Measurements from ENCODE around the gene FXYD4.

The FXYD4 gene

DNA sequence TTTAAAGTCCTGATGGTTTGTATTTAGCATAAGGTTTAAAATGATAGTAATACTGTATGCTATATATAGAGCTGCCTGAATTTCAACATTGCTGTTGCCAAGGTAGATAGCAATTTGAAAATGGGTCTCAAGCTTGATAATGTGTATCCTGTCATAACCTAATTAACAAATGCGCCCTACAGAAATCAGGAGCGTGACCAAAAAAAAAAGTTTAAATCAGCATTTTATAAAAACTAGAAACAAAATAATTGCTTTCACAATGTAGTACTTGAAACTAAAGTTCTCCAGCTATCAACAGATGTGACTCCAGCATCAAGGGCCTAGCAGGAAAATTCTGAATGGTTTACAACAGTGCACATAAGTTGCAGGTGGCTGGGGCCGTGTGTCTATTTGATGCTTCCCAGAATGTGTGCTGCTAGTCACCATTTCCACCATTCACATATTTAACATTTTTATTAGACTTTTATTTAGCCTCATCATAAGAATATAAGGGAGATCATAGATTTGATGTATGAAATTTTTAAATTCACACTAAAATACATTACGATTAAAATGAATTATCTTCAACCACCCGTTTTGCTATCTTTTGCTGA, 14.1 kb downstream of the FXYD4 start:
- no peak overlapping the region for H3K4me3 ChIP-seq (replicated peaks; ENCODE audit: low read depth, low read length)
- H3K27me3 ChIP-seq (replicated peaks; ENCODE audit: control insufficient read depth, insufficient read depth, low read length), result no peaks in the 10 kb centered on the region
- DNase-seq (ENCODE audit: extremely low read depth, insufficient read length), result no peak
- TF ChIP-seq CTCF (IDR thresholded peaks at IDR 0.05; ENCODE audit: insufficient read depth, low read length, poor library complexity, severe bottlenecking), result no peak
- peaks cover 26% of the 10 kb centered on the region for H3K36me3 ChIP-seq (ENCODE audit: control insufficient read depth, insufficient read depth, low read length)

DNA sequence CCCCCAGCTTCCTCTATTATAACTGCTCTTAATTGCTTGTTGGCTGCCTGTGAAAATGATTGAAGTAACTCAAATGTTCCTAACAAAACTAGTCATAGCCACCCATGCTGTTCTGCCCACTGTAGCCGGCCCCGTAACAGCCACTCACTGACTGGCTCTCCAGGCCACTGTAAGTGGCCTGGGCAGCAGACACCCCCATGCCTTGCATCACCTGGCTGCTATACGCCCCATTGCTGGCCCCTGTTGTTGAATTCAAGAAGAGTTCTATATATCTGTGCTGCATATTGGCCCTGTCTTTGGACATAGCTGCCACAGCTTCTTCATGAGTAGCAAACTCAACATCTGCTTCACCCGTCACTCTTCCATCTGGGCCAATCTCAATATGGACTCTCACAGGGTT, 15.1 kb downstream of the FXYD4 start:
- no peak for TF ChIP-seq CTCF (IDR thresholded peaks at IDR 0.05; ENCODE audit: insufficient read depth, low read length, poor library complexity, severe bottlenecking)
- H3K27me3 ChIP-seq (replicated peaks; ENCODE audit: control insufficient read depth, insufficient read depth, low read length), result no peaks in the 10 kb centered on the region
- DNase-seq (ENCODE audit: extremely low read depth, insufficient read length), result no peak
- H3K36me3 ChIP-seq (ENCODE audit: control insufficient read depth, insufficient read depth, low read length), result peaks cover 29% of the 10 kb centered on the region
- no peak overlapping the region for H3K4me3 ChIP-seq (replicated peaks; ENCODE audit: low read depth, low read length)

- H3K36me3 ChIP-seq (ENCODE audit: control insufficient read depth, insufficient read depth, low read length), result peaks cover 33% of the 10 kb centered on the region
- no peak for TF ChIP-seq CTCF (IDR thresholded peaks at IDR 0.05; ENCODE audit: insufficient read depth, low read length, poor library complexity, severe bottlenecking)
- no peak for DNase-seq (ENCODE audit: extremely low read depth, insufficient read length)
- H3K27me3 ChIP-seq (replicated peaks; ENCODE audit: control insufficient read depth, insufficient read depth, low read length), result no peaks in the 10 kb centered on the region
- H3K4me3 ChIP-seq (replicated peaks; ENCODE audit: low read depth, low read length), result no peak overlapping the region
Observed at GRCh38 chr10:43386981-43387677, 15.7 kb downstream of the FXYD4 start.

- Histone ChIP-seq H3K27me3 (replicated peaks; ENCODE audit: control insufficient read depth, insufficient read depth, low read length) (no peaks in the 10 kb centered on the region), H3K36me3 (ENCODE audit: control insufficient read depth, insufficient read depth, low read length) (peaks cover 37% of the 10 kb centered on the region), H3K4me3 (replicated peaks; ENCODE audit: low read depth, low read length) (no peak overlapping the region)
- no peak for TF ChIP-seq CTCF (IDR thresholded peaks at IDR 0.05; ENCODE audit: insufficient read depth, low read length, poor library complexity, severe bottlenecking)
- DNase-seq (ENCODE audit: extremely low read depth, insufficient read length), result no peak
Observed at GRCh38 chr10:43387678-43388032, 16.2 kb downstream of the FXYD4 start.

DNA sequence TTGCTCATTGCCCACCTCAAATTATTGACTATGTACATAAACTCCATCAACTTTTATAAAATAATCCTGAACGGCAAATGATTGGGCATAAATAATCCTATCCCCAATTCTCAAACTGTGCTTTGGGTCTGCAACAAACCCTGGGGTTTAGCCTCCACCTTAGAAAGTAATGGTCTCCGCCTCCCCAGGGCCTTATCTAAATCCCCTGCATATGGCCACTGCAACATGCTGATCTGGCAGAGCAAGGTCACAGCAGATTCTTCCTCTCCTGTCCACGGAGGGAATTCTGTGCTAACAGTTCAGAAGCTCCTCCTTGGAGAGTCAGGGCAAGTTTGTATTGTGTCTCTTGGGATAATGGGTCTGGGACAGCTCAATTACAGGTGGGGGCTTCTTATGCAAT, 18.4 kb downstream of the FXYD4 start:
- H3K4me3 ChIP-seq (replicated peaks; ENCODE audit: low read depth, low read length), result no peak overlapping the region
- no peaks in the 10 kb centered on the region for H3K27me3 ChIP-seq (replicated peaks; ENCODE audit: control insufficient read depth, insufficient read depth, low read length)
- peaks cover 48% of the 10 kb centered on the region for H3K36me3 ChIP-seq (ENCODE audit: control insufficient read depth, insufficient read depth, low read length)
- no peak for DNase-seq (ENCODE audit: extremely low read depth, insufficient read length)
- TF ChIP-seq CTCF (IDR thresholded peaks at IDR 0.05; ENCODE audit: insufficient read depth, low read length, poor library complexity, severe bottlenecking), result no peak

All from GM06990 (cell line).